ENCODE data around the gene MMP24. TPM values are rescaled to one million over a fixed set of nuclear protein-coding genes. Genes with fewer than 3 reads are reported as not detected.

Gene MMP24
- total and polyA plus RNA-seq, 2 of the 13 experiments (the other 11 are each of a cell fraction or from before 2014, with no cell fraction given), result 0.29 to 0.35 TPM

- TF ChIP-seq FOXP4 (CRISPR knock-in tag; IDR thresholded peaks at IDR 0.05) (no peak), ZFP90 (CRISPR knock-in tag; IDR thresholded peaks at IDR 0.05; ENCODE audit: borderline replicate concordance) (no peak), PBX3 (CRISPR knock-in tag; IDR thresholded peaks at IDR 0.05; ENCODE audit: borderline replicate concordance) (no peak), ZNF614 (CRISPR knock-in tag; IDR thresholded peaks at IDR 0.05; ENCODE audit: borderline replicate concordance) (peak; percentile 83), SATB2 (CRISPR knock-in tag; IDR thresholded peaks at IDR 0.05) (no peak), ZNF333 (CRISPR knock-in tag; IDR thresholded peaks at IDR 0.05; ENCODE audit: borderline replicate concordance) (no peak), SSRP1 (CRISPR knock-in tag; IDR thresholded peaks at IDR 0.05) (no peak), SMAD3 (CRISPR knock-in tag; IDR thresholded peaks at IDR 0.05) (peak; percentile 88), EEA1 (CRISPR knock-in tag; IDR thresholded peaks at IDR 0.05; ENCODE audit: borderline replicate concordance) (no peak), ZNF235 (CRISPR knock-in tag; IDR thresholded peaks at IDR 0.05; ENCODE audit: borderline replicate concordance) (no peak), ZNF597 (CRISPR knock-in tag; IDR thresholded peaks at IDR 0.05) (no peak), JUN (CRISPR knock-in tag; IDR thresholded peaks at IDR 0.05) (peak; percentile 95), TFE3 (CRISPR knock-in tag; IDR thresholded peaks at IDR 0.05) (peak; percentile 98), SIX4 (CRISPR knock-in tag; IDR thresholded peaks at IDR 0.05) (peak; percentile 24; the same call in 1 of the 2 replicates), ZNF18 (CRISPR knock-in tag; IDR thresholded peaks at IDR 0.05; ENCODE audit: insufficient replicate concordance) (no peak), BHLHE40 (IDR thresholded peaks at IDR 0.05; ENCODE audit: low read length) (peak; percentile 77), NCOA2 (CRISPR knock-in tag; IDR thresholded peaks at IDR 0.05) (peak; percentile 65), TERF1 (CRISPR knock-in tag; IDR thresholded peaks at IDR 0.05) (no peak), MTERF4 (CRISPR knock-in tag; IDR thresholded peaks at IDR 0.05) (no peak)
Observed at GRCh38 chr20:35305682-35306556, 79.4 kb downstream of the MMP24 start (continued).

Data from HepG2 (cell line).